H1 (cell line): ENCODE data around the gene CKAP4. TPM values are rescaled to one million over a fixed set of nuclear protein-coding genes. Genes with fewer than 3 reads are reported as not detected.

Experiments
- CTCF ChIA-PET: fragments of 300-600 bp; sonication (Branson Sonifier 250); formaldehyde crosslinking; loops from one replicate; lab custom pipeline; 2021; ENCODE audit not compliant: partially characterized antibody; lab: Charles Lee
- POLR2A ChIA-PET: fragments of 300-600 bp; sonication (Branson Sonifier 250); formaldehyde crosslinking; loops from one replicate; lab custom pipeline; 2021; ENCODE audit warnings: inconsistent platforms; ENCODE audit not compliant: partially characterized antibody; lab: Charles Lee
- DNase-seq, 2 experiments: peaks; one replicate each; pipeline versions ENCODE4 v3.0.0 to v3.0.0-alpha.2; 2010 to 2022; ENCODE audit warnings: low spot score in 2 of 2, low read depth in 1 of 2, mixed read lengths in 1 of 2
- FAIRE-seq: peaks from 2 replicates; lab custom pipeline; 2011; peaks lifted over from hg19 to GRCh38; lab: Jason Lieb, UNC
- H2AFZ ChIP-seq: 2 replicates; pipeline ENCODE4 v1.8.1; 2012; ENCODE audit warnings: low read length, inconsistent platforms
- H2AK5ac ChIP-seq: 2 replicates; pipeline ENCODE4 v1.6.1; 2013; ENCODE audit warnings: low read depth, low read length
- H2BK120ac ChIP-seq: replicated peaks from 2 replicates; pipeline ENCODE3; 2013; ENCODE audit warnings: low read depth, low read length, inconsistent platforms
- H2BK12ac ChIP-seq: 2 replicates; pipeline ENCODE4 v1.6.1; 2013; ENCODE audit warnings: low read depth, low read length
- H2BK15ac ChIP-seq: 2 replicates; pipeline ENCODE4 v1.6.1; 2013; ENCODE audit warnings: low read length
- H2BK20ac ChIP-seq: 2 replicates; pipeline ENCODE4 v1.6.1; 2013; ENCODE audit warnings: low read length
- H2BK5ac ChIP-seq: 2 replicates; pipeline ENCODE4 v1.6.1; 2013; ENCODE audit warnings: low read depth, low read length
- H3K14ac ChIP-seq: 2 replicates; pipeline ENCODE4 v1.6.1; 2013; ENCODE audit warnings: inconsistent platforms; ENCODE audit not compliant: insufficient read length
- H3K18ac ChIP-seq: 2 replicates; pipeline ENCODE4 v1.6.1; 2013; ENCODE audit warnings: low read length; ENCODE audit errors: extremely low read depth
- H3K23ac ChIP-seq: 2 replicates; pipeline ENCODE4 v1.6.1; 2013; ENCODE audit warnings: inconsistent platforms; ENCODE audit not compliant: insufficient read length
- H3K23me2 ChIP-seq: 2 replicates; pipeline ENCODE4 v1.6.1; 2013; ENCODE audit warnings: low read depth, low read length
- H3K27ac ChIP-seq: 2 replicates; pipeline ENCODE4 v1.6.1; 2011; ENCODE audit warnings: low read depth, low read length, inconsistent platforms
- H3K27me3 ChIP-seq, 4 experiments: replicated peaks in 1 of 4; 1 replicate in 1 of 4; 2 replicates in 3 of 4; pipeline versions ENCODE4 v1.6.1 to v1.8.1; 2011 to 2013; ENCODE audit warnings: low read length in 3 of 4, mild to moderate bottlenecking in 3 of 4, inconsistent platforms in 2 of 4, mixed read lengths in 2 of 4, moderate library complexity in 1 of 4; ENCODE audit not compliant: control insufficient read depth in 3 of 4, insufficient read depth in 3 of 4; ENCODE audit errors: extremely low read depth in 1 of 4
- H3K36me3 ChIP-seq, 4 experiments: 2 replicates each; pipeline versions ENCODE4 v1.6.1 to v1.8.1; 2011 to 2013; ENCODE audit warnings: mild to moderate bottlenecking in 4 of 4, low read length in 3 of 4, moderate library complexity in 2 of 4, control low read depth in 1 of 4, inconsistent platforms in 1 of 4; ENCODE audit not compliant: insufficient read depth in 4 of 4, control insufficient read depth in 2 of 4
- H3K4ac ChIP-seq: replicated peaks from 2 replicates; pipeline ENCODE3; 2013; ENCODE audit warnings: low read length, low read depth, mixed read lengths, inconsistent platforms; ENCODE audit not compliant: insufficient read length
- H3K4me1 ChIP-seq, 4 experiments: replicated peaks in 1 of 4; 1 replicate in 1 of 4; 2 replicates in 3 of 4; pipeline versions ENCODE4 v1.6.1 to v1.8.1; 2011 to 2013; ENCODE audit warnings: low read length in 3 of 4, inconsistent platforms in 2 of 4, mixed read lengths in 1 of 4; ENCODE audit not compliant: insufficient read depth in 4 of 4, control insufficient read depth in 3 of 4
- H3K4me2 ChIP-seq, 2 experiments: 2 replicates each; pipeline versions ENCODE4 v1.6.1 to v1.8.1; 2011 to 2013; ENCODE audit warnings: low read depth in 2 of 2, low read length in 2 of 2, control low read depth in 1 of 2, inconsistent platforms in 1 of 2, mild to moderate bottlenecking in 1 of 2; ENCODE audit not compliant: insufficient read depth in 1 of 2
- H3K4me3 ChIP-seq, 4 experiments: fragments of 200-600, 300-600 bp in 1 of 4; sonication (generic), shearing (Covaris generic), sonication (Bioruptor Twin) in 1 of 4; 2 replicates each; pipeline versions ENCODE4 v1.5.1 to v1.8.1; 2011 to 2016; ENCODE audit warnings: low read length in 4 of 4, low read depth in 3 of 4, control low read depth in 2 of 4, inconsistent platforms in 2 of 4, mild to moderate bottlenecking in 2 of 4, mixed read lengths in 1 of 4, moderate library complexity in 1 of 4; ENCODE audit not compliant: insufficient read depth in 2 of 4; ENCODE audit errors: extremely low read depth in 1 of 4
- H3K56ac ChIP-seq: replicated peaks from 2 replicates; pipeline ENCODE3; 2013; ENCODE audit warnings: low read depth, mild to moderate bottlenecking, mixed read lengths, low read length, inconsistent platforms; ENCODE audit not compliant: insufficient read length
- H3K79me1 ChIP-seq: 2 replicates; pipeline ENCODE4 v1.6.1; 2013; ENCODE audit warnings: low read depth, low read length, control low read depth
- H3K79me2 ChIP-seq, 2 experiments: 2 replicates each; pipeline versions ENCODE4 v1.6.1 to v1.8.1; 2012 to 2013; ENCODE audit warnings: low read length in 2 of 2, mild to moderate bottlenecking in 2 of 2, inconsistent platforms in 1 of 2; ENCODE audit not compliant: insufficient read depth in 2 of 2, control insufficient read depth in 1 of 2
- H3K9ac ChIP-seq, 4 experiments: replicated peaks in 1 of 4; 1 replicate in 1 of 4; 2 replicates in 3 of 4; pipeline versions ENCODE4 v1.6.1 to v1.8.1; 2011 to 2013; ENCODE audit warnings: low read depth in 3 of 4, low read length in 3 of 4, control low read depth in 2 of 4, mild to moderate bottlenecking in 2 of 4, moderate library complexity in 2 of 4, inconsistent platforms in 1 of 4; ENCODE audit errors: extremely low read depth in 1 of 4
- H3K9me3 ChIP-seq, 2 experiments: 2 replicates each; pipeline versions ENCODE4 v1.6.1 to v1.8.1; 2012 to 2013; ENCODE audit warnings: mild to moderate bottlenecking in 2 of 2, moderate library complexity in 2 of 2, control low read depth in 1 of 2, inconsistent platforms in 1 of 2, low read depth in 1 of 2, low read length in 1 of 2, mixed read lengths in 1 of 2; ENCODE audit not compliant: insufficient read depth in 2 of 2
- H4K20me1 ChIP-seq, 2 experiments: replicated peaks in 1 of 2; 2 replicates each; pipeline versions ENCODE3 to v1.8.1; 2011 to 2013; ENCODE audit warnings: inconsistent platforms in 2 of 2, low read length in 2 of 2, mild to moderate bottlenecking in 1 of 2; ENCODE audit not compliant: insufficient read depth in 2 of 2, control insufficient read depth in 1 of 2
- H4K5ac ChIP-seq: 2 replicates; pipeline ENCODE4 v1.6.1; 2013; ENCODE audit warnings: low read length, low read depth, mixed read lengths, inconsistent platforms; ENCODE audit not compliant: insufficient read length
- H4K8ac ChIP-seq: 2 replicates; pipeline ENCODE4 v1.8.0; 2013; ENCODE audit warnings: mild to moderate bottlenecking, moderate library complexity, low read length, inconsistent platforms; ENCODE audit not compliant: insufficient read depth; ENCODE audit errors: extremely low read depth
- H4K91ac ChIP-seq: replicated peaks from 2 replicates; pipeline ENCODE3; 2013; ENCODE audit warnings: low read length, mixed read lengths, inconsistent platforms; ENCODE audit not compliant: insufficient read length
- ASH2L ChIP-seq: fragments of 200-600, 300-600 bp; sonication (generic); IDR thresholded peaks from one replicate; pipeline ENCODE4 v1.7.1; 2017; ENCODE audit warnings: low read length
- ATF3 ChIP-seq: IDR thresholded peaks from 2 replicates; pipeline ENCODE4 v1.6.1; 2011; ENCODE audit warnings: low read depth, mild to moderate bottlenecking, low read length; ENCODE audit not compliant: insufficient read depth
- CBX5 ChIP-seq: fragments of 300-800, 300-1000 bp; sonication (generic); IDR thresholded peaks from 2 replicates; pipeline ENCODE4 v1.7.1; 2016; ENCODE audit warnings: antibody characterized with exemption, low read length, low read depth
- CHD2 ChIP-seq: IDR thresholded peaks from 2 replicates; pipeline ENCODE4 v1.6.1; 2012; ENCODE audit warnings: low read length, improper control_type of control experiment
- CTBP2 ChIP-seq: IDR thresholded peaks from 2 replicates; pipeline ENCODE4 v1.7.0; 2011; ENCODE audit warnings: borderline replicate concordance, mild to moderate bottlenecking, moderate library complexity, mixed read lengths, low read length; ENCODE audit not compliant: insufficient read depth, insufficient read length
- GABPA ChIP-seq: IDR thresholded peaks from 2 replicates; pipeline ENCODE4 v1.6.1; 2011; ENCODE audit warnings: mild to moderate bottlenecking, low read length, moderate library complexity, borderline replicate concordance; ENCODE audit not compliant: insufficient read depth
- MAFK ChIP-seq: IDR thresholded peaks from 2 replicates; pipeline ENCODE4 v1.6.1; 2012; ENCODE audit warnings: low read depth, mild to moderate bottlenecking, improper control_type of control experiment, low read length
- NRF1 ChIP-seq: IDR thresholded peaks from 2 replicates; pipeline ENCODE4 v1.6.1; 2011; ENCODE audit warnings: mild to moderate bottlenecking, low read depth, low read length, improper control_type of control experiment
- POU5F1 ChIP-seq: IDR thresholded peaks from 2 replicates; pipeline ENCODE4 v1.6.1; 2011; ENCODE audit warnings: low read depth, mild to moderate bottlenecking, low read length, moderate library complexity
- SP2 ChIP-seq: IDR thresholded peaks from 2 replicates; pipeline ENCODE4 v1.6.1; 2012; ENCODE audit warnings: mild to moderate bottlenecking, low read length, inconsistent platforms
- YY1 ChIP-seq: IDR thresholded peaks from 2 replicates; pipeline ENCODE4 v1.6.1; 2011; ENCODE audit warnings: low read depth, mild to moderate bottlenecking, low read length
- WGBS, 2 experiments: shearing (Covaris generic) in 1 of 2; methylation state at CpG; one replicate each; pipeline versions ENCODE4 v1.1.6 to v1.1.7; 2013 to 2015; ENCODE audit warnings: low lambda C conversion rate in 2 of 2, mixed read lengths in 2 of 2, inconsistent platforms in 1 of 2, low coverage in 1 of 2, missing lambda C conversion rate in 1 of 2; ENCODE audit not compliant: insufficient replicate concordance in 2 of 2, insufficient coverage in 1 of 2, insufficient read length in 1 of 2; ENCODE audit errors: extremely low coverage in 1 of 2, missing lambda C conversion rate in 1 of 2; 5-methylcytosine and 5-hydroxymethylcytosine counted together
- polyA plus RNA-seq, 7 experiments: library from polyadenylated mRNA; depleted of rRNA in 3 of 7; stranded (reverse) in 5 of 7; unstranded in 2 of 7; fragments of >200 nt in 5 of 7; fragments of 200-250 nt in 2 of 7; gene quantifications; 1 replicate in 5 of 7; 2 replicates in 1 of 7; 4 replicates in 1 of 7; pipeline versions ENCODE4 v1.2.1 to v1.2.3, GENCODE V29; 2011 to 2013; ENCODE audit warnings: missing spikeins in 2 of 7, mixed read lengths in 2 of 7
- total RNA-seq: library from RNA; stranded (reverse); fragmentation: NEBNext Ultra II Directional; extraction: Animal tissue kit (Norgen Biotek cat#: 25700); gene quantifications from 2 replicates; pipeline ENCODE4 v1.2.1, GENCODE V29; 2021
- TF ChIP-seq, protein P1 (sequence below), 3 experiments: IDR thresholded peaks; 1 replicate in 2 of 3; 2 replicates in 1 of 3; pipeline versions ENCODE4 v1.5.1 to v1.6.1; 2011; ENCODE audit warnings: low read length in 3 of 3, mild to moderate bottlenecking in 3 of 3, inconsistent platforms in 2 of 3, low read depth in 1 of 3, moderate library complexity in 1 of 3; ENCODE audit not compliant: insufficient read depth in 1 of 3; ENCODE audit errors: control extremely low read depth in 1 of 3

The CKAP4 gene
- total and polyA plus RNA-seq, 2 of the 8 experiments (the other 6 are each of a cell fraction or from before 2014, with no cell fraction given), result 35.8 to 80.7 TPM

- H3K23ac ChIP-seq, result no peak overlapping the region
- no peak for FAIRE-seq
- H3K14ac ChIP-seq, result no peak overlapping the region
- no peaks in the 10 kb centered on the region for H3K4me1 ChIP-seq
- H4K91ac ChIP-seq, result no peak overlapping the region
- H3K9ac ChIP-seq, result no peak overlapping the region
- DNase-seq, result no peak
- H3K23me2 ChIP-seq, result no peaks in the 10 kb centered on the region
- H4K5ac ChIP-seq, result no peak overlapping the region
- H2AK5ac ChIP-seq, result no peak overlapping the region
- no peak overlapping the region for H2BK15ac ChIP-seq
- no peak overlapping the region for H2BK12ac ChIP-seq
- no peak overlapping the region for H3K18ac ChIP-seq
- H3K79me1 ChIP-seq, result no peaks in the 10 kb centered on the region
- no peak overlapping the region for H3K4me2 ChIP-seq
- H2BK120ac ChIP-seq, result no peak overlapping the region
- H3K9me3 ChIP-seq, result no peaks in the 10 kb centered on the region
- H3K56ac ChIP-seq, result no peak overlapping the region
- no peak overlapping the region for H4K8ac ChIP-seq
- H2BK5ac ChIP-seq, result no peak overlapping the region
- no peak overlapping the region for H2AFZ ChIP-seq
- H3K27ac ChIP-seq, result no peak overlapping the region
- no peaks in the 10 kb centered on the region for H4K20me1 ChIP-seq
- H3K4me3 ChIP-seq, result no peak overlapping the region
- CTCF ChIA-PET, result interaction anchor here (1.1 to 3.0 kb wide), 4 partner anchors 10 to 498 kb away, joined by 3 to 19 read pairs (median 9); no protein-coding TSS in a partner anchor
- POLR2A ChIA-PET, result no interaction called here
- 75% methylated on average over 2 of the region's 2 CpGs; no CpG with 5 or more reads in 1 of the 2 experiments for WGBS, 2 experiments
- H3K79me2 ChIP-seq, result no peaks in the 10 kb centered on the region
- H3K4ac ChIP-seq, result no peak overlapping the region
- no peaks in the 10 kb centered on the region for H3K36me3 ChIP-seq
- no peak overlapping the region for H2BK20ac ChIP-seq
- no peaks in the 10 kb centered on the region for H3K27me3 ChIP-seq
- TF ChIP-seq GABPA, result no peak
- TF ChIP-seq, protein P1, sequence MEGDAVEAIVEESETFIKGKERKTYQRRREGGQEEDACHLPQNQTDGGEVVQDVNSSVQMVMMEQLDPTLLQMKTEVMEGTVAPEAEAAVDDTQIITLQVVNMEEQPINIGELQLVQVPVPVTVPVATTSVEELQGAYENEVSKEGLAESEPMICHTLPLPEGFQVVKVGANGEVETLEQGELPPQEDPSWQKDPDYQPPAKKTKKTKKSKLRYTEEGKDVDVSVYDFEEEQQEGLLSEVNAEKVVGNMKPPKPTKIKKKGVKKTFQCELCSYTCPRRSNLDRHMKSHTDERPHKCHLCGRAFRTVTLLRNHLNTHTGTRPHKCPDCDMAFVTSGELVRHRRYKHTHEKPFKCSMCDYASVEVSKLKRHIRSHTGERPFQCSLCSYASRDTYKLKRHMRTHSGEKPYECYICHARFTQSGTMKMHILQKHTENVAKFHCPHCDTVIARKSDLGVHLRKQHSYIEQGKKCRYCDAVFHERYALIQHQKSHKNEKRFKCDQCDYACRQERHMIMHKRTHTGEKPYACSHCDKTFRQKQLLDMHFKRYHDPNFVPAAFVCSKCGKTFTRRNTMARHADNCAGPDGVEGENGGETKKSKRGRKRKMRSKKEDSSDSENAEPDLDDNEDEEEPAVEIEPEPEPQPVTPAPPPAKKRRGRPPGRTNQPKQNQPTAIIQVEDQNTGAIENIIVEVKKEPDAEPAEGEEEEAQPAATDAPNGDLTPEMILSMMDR (IDR thresholded peaks at IDR 0.05; ENCODE audit: control extremely low read depth in 1 of 3, insufficient read depth in 1 of 3, low read depth in 1 of 3, low read length in 3 of 3), result no peak
- TF ChIP-seq CTBP2, result no peak
- no peak for TF ChIP-seq ASH2L
- TF ChIP-seq POU5F1, result no peak
- no peak for TF ChIP-seq YY1
- no peak for TF ChIP-seq ATF3
- no peak for TF ChIP-seq CBX5
- TF ChIP-seq SP2, result no peak
- TF ChIP-seq NRF1, result no peak
- TF ChIP-seq MAFK, result no peak
- no peak for TF ChIP-seq CHD2
These were observed 43.5 kb downstream of the CKAP4 start for GRCh38 chr12:106204312-106204711.
